Esophagus muscularis mucosa (tissue), 4 donors: ENCODE measurements around the gene NR2C2AP.

ENCODE experiments used
- CTCF ChIP-seq, 3 experiments: fragments of 200-600 bp in 2 of 3; fragments of 450-650 bp in 1 of 3; sonication (generic) in 2 of 3; IDR thresholded peaks; one replicate each; pipeline ENCODE4 v1.5.1; 2017 to 2019; ENCODE audit warnings: antibody characterized with exemption in 3 of 3, mild to moderate bottlenecking in 2 of 3, moderate library complexity in 1 of 3
- EP300 ChIP-seq: sonication (generic); formaldehyde crosslinking; IDR thresholded peaks from one replicate; pipeline ENCODE4 v1.6.1; 2017; ENCODE audit warnings: antibody characterized with exemption
- POLR2A ChIP-seq: fragments of 450-650 bp; IDR thresholded peaks from one replicate; pipeline ENCODE4 v1.6.1; 2017; ENCODE audit warnings: antibody characterized with exemption, moderate library complexity, mild to moderate bottlenecking, low read depth

- no peak for TF ChIP-seq CTCF (IDR thresholded peaks at IDR 0.05)
- no peak for TF ChIP-seq POLR2A
- no peak for TF ChIP-seq EP300
Measured at GRCh38 chr19:19236173-19236572, 33.0 kb upstream of the NR2C2AP start.
